ENCODE measurements around the gene INO80E. TPM values are rescaled to one million over a fixed set of nuclear protein-coding genes. Genes with fewer than 3 reads are reported as not detected.

INO80E gene
- total RNA-seq, 1 experiment from 2014 or later: 94.1 TPM

- Histone ChIP-seq H3K23ac (ENCODE audit: insufficient read length, low read depth, low read length) (no peak overlapping the region), H3K79me2 (ENCODE audit: insufficient read depth, low read length) (no peaks in the 10 kb centered on the region), H3K27ac (ENCODE audit: insufficient read length, low read depth, low read length) (no peak overlapping the region), H3K23me2 (ENCODE audit: insufficient read length, low read depth, low read length, poor library complexity, severe bottlenecking) (no peaks in the 10 kb centered on the region), H2AFZ (ENCODE audit: low read length) (no peak overlapping the region), H4K91ac (ENCODE audit: insufficient read length, low read depth, low read length) (no peak overlapping the region), H3K79me1 (ENCODE audit: insufficient read depth, low read depth, low read length, poor library complexity, severe bottlenecking) (no peaks in the 10 kb centered on the region), H3K4ac (ENCODE audit: low read depth, low read length) (no peak overlapping the region), H3K14ac (ENCODE audit: insufficient read depth, low read length) (no peak overlapping the region), H4K20me1 (ENCODE audit: control insufficient read depth, insufficient read depth, insufficient read length) (no peaks in the 10 kb centered on the region), H4K5ac (ENCODE audit: insufficient read length, low read depth, low read length) (no peak overlapping the region), H3K4me1 (ENCODE audit: insufficient read depth, low read length) (no peaks in the 10 kb centered on the region), H2BK12ac (ENCODE audit: insufficient read length, low read depth, low read length) (no peak overlapping the region), H3K9me3 (ENCODE audit: control insufficient read depth, low read depth, low read length) (no peaks in the 10 kb centered on the region), H2BK5ac (ENCODE audit: insufficient read length, low read length) (no peak overlapping the region), H2BK20ac (ENCODE audit: low read depth, low read length, poor library complexity, severe bottlenecking) (no peak overlapping the region), H3K9ac (ENCODE audit: extremely low read depth, insufficient read length, low read length) (no peak overlapping the region), H2BK120ac (ENCODE audit: low read depth, low read length, poor library complexity, severe bottlenecking) (no peak overlapping the region), H3K27me3 (ENCODE audit: insufficient read depth, low read length) (no peaks in the 10 kb centered on the region), H2AK5ac (ENCODE audit: insufficient read length, low read length) (no peak overlapping the region), H3T11ph (ENCODE audit: low read length) (no peak overlapping the region), H3K56ac (ENCODE audit: insufficient read length, low read depth, low read length) (no peak overlapping the region), H3K4me2 (ENCODE audit: insufficient read depth, insufficient read length, low read length) (no peak overlapping the region), H3K18ac (ENCODE audit: insufficient read length, low read depth, low read length) (no peak overlapping the region), H4K8ac (replicated peaks; ENCODE audit: insufficient read length, low read depth, low read length) (no peak overlapping the region), H2BK15ac (ENCODE audit: low read depth, low read length) (no peak overlapping the region)
- no CpG with 5 or more reads among the region's 12 CpGs for WGBS (ENCODE audit: extremely low coverage, insufficient read length, low lambda C conversion rate)
- H3K27ac Mint-ChIP-seq: no peak overlapping the region
- no peak for DNase-seq
- H3K27me3 Mint-ChIP-seq (ENCODE audit: low read depth): no peaks in the 10 kb centered on the region
- H3K4me1 Mint-ChIP-seq: no peaks in the 10 kb centered on the region
- H3K4me3 Mint-ChIP-seq: no peak overlapping the region
- H3K9me3 Mint-ChIP-seq: no peaks in the 10 kb centered on the region
- peaks cover 56 to 87% (median 82%) of the 10 kb centered on the region in 3 experiments for H3K36me3 Mint-ChIP-seq (ENCODE audit: insufficient read depth in 1 of 3, low read depth in 3 of 3)
- TF ChIP-seq CTCF (conservative IDR thresholded peaks at IDR 0.05): no peak
Measured at GRCh38 chr16:29983420-29984136, 12.5 kb upstream of the INO80E start.
